Activated CD8-positive, alpha-beta memory T cell treated with anti-CD3 and anti-CD28 coated beads for 48 hours (primary cell): ENCODE data around the gene MSANTD2.

Source experiments
- DNase-seq, 3 experiments: peaks; one replicate each; pipeline ENCODE4 v3.0.0-alpha.2; 2020; ENCODE audit warnings: low read depth in 2 of 3, low spot score in 2 of 3

MSANTD2 gene

GRCh38 chr11:124821995-124822730, 22.0 kb upstream of the MSANTD2 start:
- no peak for DNase-seq

- DNase-seq = no peak
These were observed 16.8 kb upstream of the MSANTD2 start for GRCh38 chr11:124817036-124817435.

GRCh38 chr11:124814739-124815138, 14.5 kb upstream of the MSANTD2 start:
- no peak for DNase-seq

GRCh38 chr11:124812876-124813275, 12.7 kb upstream of the MSANTD2 start:
- DNase-seq = no peak

GRCh38 chr11:124811399-124812125, 11.4 kb upstream of the MSANTD2 start:
- DNase-seq = no peak

- no peak for DNase-seq
These were observed 7.6 kb upstream of the MSANTD2 start for GRCh38 chr11:124807660-124808270.

DNA sequence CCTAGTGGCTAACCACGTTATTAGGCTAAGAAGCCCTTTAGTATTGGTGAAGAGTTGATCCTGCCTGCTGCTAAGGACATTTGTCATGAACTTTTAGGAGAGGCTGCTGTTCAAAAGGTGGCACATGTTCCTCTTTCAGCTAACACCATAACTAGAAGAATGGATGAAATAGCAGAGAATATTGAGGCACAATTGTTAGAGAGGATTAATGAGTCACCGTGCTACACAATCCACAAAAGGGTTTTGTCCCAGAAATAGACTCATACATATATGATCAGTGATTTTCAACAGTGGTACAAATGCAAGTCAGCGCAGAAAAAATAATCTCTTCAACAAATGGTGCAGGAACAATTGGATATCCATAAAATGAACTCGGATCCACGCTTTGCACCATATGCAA, 7.0 kb upstream of the MSANTD2 start:
- DNase-seq = no peak

GRCh38 chr11:124804884-124805283, 4.7 kb upstream of the MSANTD2 start:
- DNase-seq = no peak

DNA sequence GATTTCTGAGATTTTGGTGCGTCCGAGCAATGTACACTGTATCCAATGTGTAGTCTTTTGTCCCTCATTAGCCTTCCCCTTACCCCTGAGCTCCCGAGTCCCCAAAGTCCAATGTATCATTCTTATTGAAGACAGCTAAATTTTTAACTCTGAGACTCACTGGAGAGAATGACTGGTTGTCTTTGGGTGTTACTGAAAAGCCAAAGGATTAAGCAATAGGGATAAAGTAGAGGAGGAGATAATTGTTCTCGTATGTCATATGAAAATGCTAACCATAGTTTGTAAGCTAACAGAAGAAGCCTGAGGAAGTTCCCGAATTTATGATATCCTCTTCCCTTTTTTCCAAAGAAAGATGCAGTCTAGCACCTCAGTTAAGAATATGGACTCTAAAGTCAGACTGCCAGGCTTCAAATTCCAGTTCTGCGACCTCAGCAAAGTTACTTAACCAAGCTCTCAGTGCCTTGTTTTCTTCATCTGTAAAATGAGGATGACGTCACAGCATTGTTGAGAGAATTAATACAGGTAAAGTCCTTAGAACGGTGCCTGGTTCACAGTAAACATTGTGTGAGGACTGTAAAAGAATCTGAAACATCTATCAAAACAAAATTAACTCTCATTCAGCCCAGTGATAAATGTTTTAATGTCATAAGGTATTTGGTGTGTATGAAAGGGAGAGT, 1.6 kb upstream of the MSANTD2 start:
- DNase-seq = no peak

DNA sequence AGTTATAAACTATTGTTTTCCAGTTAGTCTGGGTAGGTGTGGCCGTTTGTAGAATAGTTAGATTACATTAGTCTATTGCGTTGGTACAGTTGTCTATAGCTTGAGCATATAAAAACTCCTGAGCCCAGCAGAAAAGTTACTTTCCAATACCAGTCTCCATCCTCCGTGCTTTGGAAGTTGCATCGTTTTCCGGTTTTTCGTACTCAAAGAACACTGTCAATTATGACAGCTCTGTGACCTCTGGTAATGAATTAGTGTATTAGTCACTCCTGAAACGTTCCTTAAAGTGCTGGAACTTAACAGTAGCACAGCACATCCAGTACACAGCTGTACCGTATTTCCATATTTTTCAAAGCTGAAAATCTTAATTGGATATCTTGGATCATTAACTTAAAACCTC, 808 bp upstream of the MSANTD2 start:
- no peak for DNase-seq

DNA sequence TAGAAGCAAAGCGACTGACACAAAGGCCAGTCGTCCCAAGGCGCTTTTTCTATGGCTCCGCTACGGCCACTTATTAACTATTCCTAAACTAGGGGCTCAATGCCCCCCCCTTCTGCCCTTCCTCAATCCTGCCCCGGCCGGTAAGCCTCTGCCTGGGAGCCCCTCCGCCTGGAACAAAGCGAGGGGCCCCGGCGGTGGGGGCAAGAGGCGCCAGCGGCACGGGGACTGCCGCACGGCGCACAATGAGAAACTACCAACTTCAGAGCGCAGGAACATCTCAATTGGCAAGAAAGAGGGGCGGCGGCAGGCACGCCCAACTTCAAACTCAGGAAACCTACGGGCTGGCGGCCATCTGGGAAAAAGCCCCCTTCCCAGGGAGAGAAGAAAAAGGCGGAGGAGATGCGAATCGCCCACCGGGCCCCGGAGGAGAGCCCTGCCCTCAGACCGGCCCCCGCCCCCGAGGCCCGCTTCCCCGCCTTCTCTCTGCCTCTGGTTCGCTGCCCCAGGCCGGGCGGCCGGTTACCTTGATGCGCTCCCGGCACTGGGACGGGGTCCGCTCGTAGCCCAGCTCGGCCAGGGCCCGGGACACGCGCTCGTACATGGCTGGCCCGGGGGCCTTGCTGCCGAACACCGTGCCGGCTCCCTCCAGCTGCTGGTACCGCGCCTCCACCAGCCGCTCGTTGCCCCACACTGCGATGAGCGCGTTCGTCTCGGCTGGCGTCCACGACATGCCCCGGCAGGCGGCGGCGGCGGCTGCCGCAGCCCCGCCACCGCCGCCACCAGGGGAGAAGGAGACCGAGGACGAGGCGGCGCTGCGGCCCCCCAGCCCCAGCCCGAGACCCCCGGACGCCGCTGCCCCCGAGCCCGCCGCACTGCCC, 619 bp downstream of the MSANTD2 start:
- DNase-seq = peak; percentile 7 to 23 (median 11)

DNA sequence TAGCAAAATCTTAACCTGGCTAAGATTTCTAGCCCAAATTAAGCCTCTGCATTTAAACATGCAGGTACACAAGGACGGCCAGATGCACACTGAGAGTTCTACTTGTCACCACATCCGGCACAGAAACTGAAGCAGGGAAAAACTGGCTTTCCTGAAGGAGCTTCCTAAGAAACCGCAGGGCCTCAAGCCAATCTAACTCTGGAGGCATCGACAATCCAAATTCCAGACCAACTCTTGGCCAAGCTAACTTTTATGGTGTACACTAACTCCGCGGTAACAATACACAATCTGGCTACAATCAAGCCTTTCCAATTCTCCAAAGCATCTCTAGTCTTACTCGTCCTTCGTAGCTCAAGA, 1.2 kb downstream of the MSANTD2 start:
- no peak for DNase-seq

DNA sequence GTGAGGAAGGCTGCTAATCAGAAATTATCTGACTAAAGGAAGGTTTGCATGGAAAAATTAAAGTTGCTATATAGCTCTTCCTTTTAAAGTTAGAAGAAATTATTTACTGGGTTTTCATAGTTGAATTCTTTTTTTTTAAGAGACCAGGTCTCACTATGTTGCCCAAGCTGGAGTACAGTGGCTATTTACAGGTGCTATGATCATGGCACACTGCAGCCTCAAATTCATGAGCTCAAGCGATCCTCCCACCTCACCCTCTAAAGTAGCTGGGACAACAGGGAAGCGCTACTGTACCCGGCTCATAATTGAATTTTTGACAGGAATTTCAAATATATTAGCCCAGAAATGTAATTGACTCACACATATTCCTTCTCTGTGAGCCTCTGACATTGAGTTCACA, 3.9 kb downstream of the MSANTD2 start:
- DNase-seq = no peak

GRCh38 chr11:124793466-124794278, 6.5 kb downstream of the MSANTD2 start:
- DNase-seq = no peak

GRCh38 chr11:124791626-124792341, 8.4 kb downstream of the MSANTD2 start:
- DNase-seq = no peak

DNA sequence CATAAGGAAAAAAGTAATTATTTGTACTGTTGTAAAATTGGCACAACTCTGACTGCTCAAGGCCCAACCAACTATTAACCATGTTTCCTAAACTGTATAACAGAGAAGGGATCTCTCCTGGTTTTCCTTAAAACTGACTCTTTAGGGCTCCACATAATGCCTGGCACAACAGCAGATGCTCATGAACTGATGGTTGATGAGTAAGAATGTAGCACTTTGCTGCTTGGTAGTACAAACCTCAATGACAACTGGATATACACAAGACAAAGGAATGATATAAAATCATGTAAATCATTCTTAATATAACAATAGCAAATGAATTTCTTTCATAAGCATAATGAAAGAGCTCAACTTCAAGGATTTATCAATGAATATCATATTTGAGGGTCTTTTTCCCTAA, 11.7 kb downstream of the MSANTD2 start:
- no peak for DNase-seq

DNA sequence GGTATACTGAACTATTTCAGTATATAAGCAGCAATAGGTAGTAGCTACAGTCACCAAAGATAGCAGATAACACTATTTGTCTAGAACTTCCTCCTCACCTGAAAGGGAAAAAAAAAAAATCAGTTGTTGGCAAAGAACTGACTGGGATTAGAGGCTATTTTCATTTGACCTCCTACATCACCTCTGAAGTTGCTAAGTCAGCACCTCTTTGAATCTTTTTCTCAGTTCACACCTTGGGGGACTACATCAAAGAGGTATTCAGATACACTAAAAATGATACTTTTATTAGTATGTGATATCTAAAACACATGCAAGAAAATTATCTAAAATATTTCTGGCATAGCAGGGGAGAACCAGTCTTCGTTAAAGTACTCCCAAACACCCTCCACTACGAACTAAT, 16.2 kb downstream of the MSANTD2 start:
- no peak for DNase-seq

- no peak for DNase-seq
These were observed 17.2 kb downstream of the MSANTD2 start for GRCh38 chr11:124783002-124783401.

DNA sequence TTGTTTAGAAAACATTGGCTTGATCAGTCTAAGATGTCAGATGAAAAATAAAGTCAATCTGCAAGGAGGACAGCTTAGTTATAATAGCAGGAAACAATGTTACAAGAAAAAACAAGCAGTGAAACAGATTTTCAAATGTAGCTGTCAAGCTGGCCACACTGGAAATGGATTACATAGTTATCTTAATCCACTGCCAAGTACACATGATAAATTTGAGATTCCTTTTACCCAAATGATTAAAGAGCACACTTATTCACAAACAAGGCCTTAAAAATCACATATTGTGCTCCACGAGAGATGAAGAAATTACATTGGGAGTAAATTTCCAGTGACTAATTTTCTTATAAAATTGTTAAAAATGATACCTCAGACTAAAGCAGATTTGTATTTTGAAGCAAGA, 20.6 kb downstream of the MSANTD2 start:
- DNase-seq = no peak
